ENCODE results near the gene TTLL5.

- TF ChIP-seq, protein P1, sequence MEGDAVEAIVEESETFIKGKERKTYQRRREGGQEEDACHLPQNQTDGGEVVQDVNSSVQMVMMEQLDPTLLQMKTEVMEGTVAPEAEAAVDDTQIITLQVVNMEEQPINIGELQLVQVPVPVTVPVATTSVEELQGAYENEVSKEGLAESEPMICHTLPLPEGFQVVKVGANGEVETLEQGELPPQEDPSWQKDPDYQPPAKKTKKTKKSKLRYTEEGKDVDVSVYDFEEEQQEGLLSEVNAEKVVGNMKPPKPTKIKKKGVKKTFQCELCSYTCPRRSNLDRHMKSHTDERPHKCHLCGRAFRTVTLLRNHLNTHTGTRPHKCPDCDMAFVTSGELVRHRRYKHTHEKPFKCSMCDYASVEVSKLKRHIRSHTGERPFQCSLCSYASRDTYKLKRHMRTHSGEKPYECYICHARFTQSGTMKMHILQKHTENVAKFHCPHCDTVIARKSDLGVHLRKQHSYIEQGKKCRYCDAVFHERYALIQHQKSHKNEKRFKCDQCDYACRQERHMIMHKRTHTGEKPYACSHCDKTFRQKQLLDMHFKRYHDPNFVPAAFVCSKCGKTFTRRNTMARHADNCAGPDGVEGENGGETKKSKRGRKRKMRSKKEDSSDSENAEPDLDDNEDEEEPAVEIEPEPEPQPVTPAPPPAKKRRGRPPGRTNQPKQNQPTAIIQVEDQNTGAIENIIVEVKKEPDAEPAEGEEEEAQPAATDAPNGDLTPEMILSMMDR (IDR thresholded peaks at IDR 0.05; ENCODE audit: insufficient read depth, low read length) = peak; percentile 7
- TF ChIP-seq POLR2AphosphoS5 (IDR thresholded peaks at IDR 0.05; ENCODE audit: low read depth) (no peak), REST (IDR thresholded peaks at IDR 0.05; ENCODE audit: insufficient replicate concordance, low read depth) (no peak), GABPA (IDR thresholded peaks at IDR 0.05; ENCODE audit: low read depth) (no peak), SPI1 (IDR thresholded peaks at IDR 0.05; ENCODE audit: borderline replicate concordance, low read depth) (no peak)
Observed at GRCh38 chr14:75711105-75711795, 50.2 kb downstream of the TTLL5 start.
